BLaER1 treated with 17β-estradiol and CSF1 and Interleukin-3, amounts not matched to agents 10 nM and 100 nM (cell line): Measurements from ENCODE around the gene TMEM156.
"Not testable (repeated sequence)": the region's sequence is repeated elsewhere in the genome, so short reads cannot be mapped to it uniquely, and the experiment has no call there.

Experiments
- H3K27ac ChIP-seq, 11 experiments: shearing (Covaris generic); formaldehyde crosslinking; 2 replicates each; pipeline ENCODE4 v1.8.1; 2022
- H3K27me3 ChIP-seq, 11 experiments: shearing (Covaris generic); formaldehyde crosslinking; 2 replicates each; pipeline ENCODE4 v1.8.1; 2022
- H3K36me3 ChIP-seq, 11 experiments: shearing (Covaris generic); formaldehyde crosslinking; 2 replicates each; pipeline ENCODE4 v1.8.1; 2022
- H3K4me1 ChIP-seq, 10 experiments: shearing (Covaris generic); formaldehyde crosslinking; 2 replicates each; pipeline ENCODE4 v1.8.1; 2022
- H3K4me2 ChIP-seq, 11 experiments: shearing (Covaris generic); formaldehyde crosslinking; 2 replicates each; pipeline ENCODE4 v1.8.1; 2022
- H3K4me3 ChIP-seq, 10 experiments: shearing (Covaris generic); formaldehyde crosslinking; 2 replicates each; pipeline ENCODE4 v1.8.1; 2022
- H3K9ac ChIP-seq, 11 experiments: shearing (Covaris generic); formaldehyde crosslinking; 2 replicates each; pipeline ENCODE4 v1.8.1; 2022
- H3K9me3 ChIP-seq, 11 experiments: shearing (Covaris generic); formaldehyde crosslinking; replicated peaks in 1 of 11; 2 replicates each; pipeline ENCODE4 v1.8.1; 2022
- H4K20me1 ChIP-seq, 11 experiments: shearing (Covaris generic); formaldehyde crosslinking; 2 replicates each; pipeline ENCODE4 v1.8.1; 2022
- Cebpa-rat ChIP-seq, 11 experiments: shearing (Covaris generic); IDR thresholded peaks; 2 replicates each; pipeline ENCODE4 v1.8.1; 2022

TMEM156 gene

GRCh38 chr4:39023059-39023458 is 9.2 kb downstream of the TMEM156 start:
- no peaks in the 10 kb centered on the region for H4K20me1 ChIP-seq
- H3K27me3 ChIP-seq = no peaks in the 10 kb centered on the region
- H3K9me3 ChIP-seq = peaks cover 0 to 9% (median 4%) of the 10 kb centered on the region in 11 experiments; a peak in 1 of 22 replicates
- no peak for TF ChIP-seq Cebpa-rat (IDR thresholded peaks at IDR 0.05)
- no peak overlapping the region for H3K27ac ChIP-seq
- H3K36me3 ChIP-seq = no peaks in the 10 kb centered on the region
- H3K4me2 ChIP-seq = no peak overlapping the region
- H3K9ac ChIP-seq = no peak overlapping the region
- H3K4me3 ChIP-seq = no peak overlapping the region
- H3K4me1 ChIP-seq = peaks cover 11 to 32% (median 25%) of the 10 kb centered on the region in 10 experiments

GRCh38 chr4:39022241-39022640 is 10.0 kb downstream of the TMEM156 start:
- no peak overlapping the region for H3K27ac ChIP-seq
- no peak for TF ChIP-seq Cebpa-rat (IDR thresholded peaks at IDR 0.05)
- peaks cover 0 to 9% (median 4%) of the 10 kb centered on the region in 11 experiments; a peak in 5 of 22 replicates for H3K9me3 ChIP-seq
- no peaks in the 10 kb centered on the region for H4K20me1 ChIP-seq
- H3K27me3 ChIP-seq = no peaks in the 10 kb centered on the region
- H3K4me2 ChIP-seq = no peak overlapping the region
- no peak overlapping the region for H3K9ac ChIP-seq
- H3K4me3 ChIP-seq = no peak overlapping the region
- peaks cover 3 to 24% (median 17%) of the 10 kb centered on the region in 10 experiments for H3K4me1 ChIP-seq
- no peaks in the 10 kb centered on the region for H3K36me3 ChIP-seq

GRCh38 chr4:39021631-39022030 is 10.6 kb downstream of the TMEM156 start:
- Histone ChIP-seq H3K4me1 (peaks cover 0 to 18% (median 14%) of the 10 kb centered on the region in 10 experiments; a peak in 16 of 20 replicates), H3K27ac (no peak overlapping the region), H3K36me3 (no peaks in the 10 kb centered on the region), H3K9ac (no peak overlapping the region), H3K4me2 (no peak overlapping the region), H4K20me1 (no peaks in the 10 kb centered on the region), H3K9me3 (peaks cover 0 to 15% (median 8%) of the 10 kb centered on the region in 11 experiments; a peak in 7 of 22 replicates), H3K27me3 (no peaks in the 10 kb centered on the region), H3K4me3 (no peak overlapping the region)
- TF ChIP-seq Cebpa-rat (IDR thresholded peaks at IDR 0.05) = no peak

- no peaks in the 10 kb centered on the region for H3K27me3 ChIP-seq
These were observed 12.1 kb downstream of the TMEM156 start for GRCh38 chr4:39020130-39020529.

GRCh38 chr4:39014028-39014427 is 18.2 kb downstream of the TMEM156 start:
- 0 out of 20 replicates have a peak, but pooled peaks cover 0 to 4% (median 0%) of the 10 kb centered on the region in 10 experiments for H3K4me1 ChIP-seq
- H3K27ac ChIP-seq = no peak overlapping the region
- peaks cover 16 to 40% (median 29%) of the 10 kb centered on the region in 11 experiments; a peak in 20 of 22 replicates for H3K9me3 ChIP-seq
- no peaks in the 10 kb centered on the region for H4K20me1 ChIP-seq
- H3K27me3 ChIP-seq = no peaks in the 10 kb centered on the region
- H3K9ac ChIP-seq = no peak overlapping the region
- TF ChIP-seq Cebpa-rat (IDR thresholded peaks at IDR 0.05) = no peak; a peak in 1 of 22 replicates
- H3K4me2 ChIP-seq = no peak overlapping the region
- no peaks in the 10 kb centered on the region for H3K36me3 ChIP-seq
- H3K4me3 ChIP-seq = no peak overlapping the region

More at GRCh38 chr4:39020130-39020529, 12.1 kb downstream of the TMEM156 start:
- no peak overlapping the region for H3K4me2 ChIP-seq
- H3K4me3 ChIP-seq = no peak overlapping the region
- H3K9me3 ChIP-seq = peaks cover 8 to 26% (median 20%) of the 10 kb centered on the region in 11 experiments; a peak in 16 of 22 replicates
- no peaks in the 10 kb centered on the region for H3K36me3 ChIP-seq
- no peaks in the 10 kb centered on the region for H4K20me1 ChIP-seq
- peaks cover 0 to 4% (median 0%) of the 10 kb centered on the region in 10 experiments; a peak in 2 of 20 replicates for H3K4me1 ChIP-seq
- H3K9ac ChIP-seq = no peak overlapping the region
- no peak for TF ChIP-seq Cebpa-rat (IDR thresholded peaks at IDR 0.05)
- no peak overlapping the region for H3K27ac ChIP-seq

GRCh38 chr4:39004758-39005157 is 27.5 kb downstream of the TMEM156 start:
- H3K4me1 ChIP-seq = no peaks in the 10 kb centered on the region
- H4K20me1 ChIP-seq = no peaks in the 10 kb centered on the region
- no peak for TF ChIP-seq Cebpa-rat (IDR thresholded peaks at IDR 0.05)
- H3K36me3 ChIP-seq = no peaks in the 10 kb centered on the region
- peaks cover 12 to 29% (median 15%) of the 10 kb centered on the region in 11 experiments for H3K9me3 ChIP-seq
- H3K27ac ChIP-seq = no peak overlapping the region
- no peak overlapping the region for H3K9ac ChIP-seq
- H3K4me3 ChIP-seq = no peak overlapping the region
- no peaks in the 10 kb centered on the region for H3K27me3 ChIP-seq
- no peak overlapping the region for H3K4me2 ChIP-seq

- not testable (repeated sequence) for H3K27ac ChIP-seq, H4K20me1 ChIP-seq, H3K4me1 ChIP-seq, H3K27me3 ChIP-seq, H3K4me3 ChIP-seq, H3K36me3 ChIP-seq, H3K9ac ChIP-seq, H3K4me2 ChIP-seq
- peaks cover 18 to 36% (median 23%) of the 10 kb centered on the region in 11 experiments for H3K9me3 ChIP-seq
These were observed 30.2 kb downstream of the TMEM156 start for GRCh38 chr4:39002058-39002457.

- Histone ChIP-seq H3K4me2 (no peak overlapping the region), H3K4me1 (no peaks in the 10 kb centered on the region), H3K4me3 (no peak overlapping the region), H3K27ac (no peak overlapping the region), H3K36me3 (no peaks in the 10 kb centered on the region), H4K20me1 (no peaks in the 10 kb centered on the region), H3K27me3 (no peaks in the 10 kb centered on the region), H3K9me3 (peaks cover 10 to 18% (median 16%) of the 10 kb centered on the region in 11 experiments), H3K9ac (no peak overlapping the region)
- no peak for TF ChIP-seq Cebpa-rat (IDR thresholded peaks at IDR 0.05)
These were observed 36.6 kb downstream of the TMEM156 start for GRCh38 chr4:38995660-38996005.

GRCh38 chr4:38994135-38994534 is 38.1 kb downstream of the TMEM156 start:
- no peak for TF ChIP-seq Cebpa-rat (IDR thresholded peaks at IDR 0.05)
- Histone ChIP-seq H3K9ac (no peak overlapping the region), H3K9me3 (peaks cover 0 to 3% (median 1%) of the 10 kb centered on the region in 11 experiments; a peak in 14 of 22 replicates), H3K36me3 (no peaks in the 10 kb centered on the region), H3K27ac (no peak overlapping the region), H3K4me3 (no peak overlapping the region), H3K4me2 (no peak overlapping the region), H4K20me1 (no peaks in the 10 kb centered on the region), H3K27me3 (no peaks in the 10 kb centered on the region), H3K4me1 (no peaks in the 10 kb centered on the region)

- no peak for TF ChIP-seq Cebpa-rat (IDR thresholded peaks at IDR 0.05)
- Histone ChIP-seq H3K27me3 (no peaks in the 10 kb centered on the region), H4K20me1 (no peaks in the 10 kb centered on the region), H3K4me2 (no peak overlapping the region), H3K9me3 (no peaks in the 10 kb centered on the region), H3K9ac (no peak overlapping the region), H3K4me3 (no peak overlapping the region), H3K4me1 (no peaks in the 10 kb centered on the region), H3K27ac (no peak overlapping the region), H3K36me3 (no peaks in the 10 kb centered on the region)
These were observed 38.5 kb downstream of the TMEM156 start for GRCh38 chr4:38993683-38994082.
